Natural killer cell (primary cell): ENCODE results near the gene HORMAD1. TPM values are rescaled to one million over a fixed set of nuclear protein-coding genes. Genes with fewer than 3 reads are reported as not detected.

Experiments used
- ATAC-seq, 3 donors: fragments of 150-1000 bp in 2 of 3; fragments of 200-7000 bp in 1 of 3; cut with Tn5 transposase; 1 replicate in 1 of 3; 2 replicates in 2 of 3; pipeline ENCODE4 v1.10.0; 2021; ENCODE audit warnings: mild to moderate bottlenecking in 2 of 3, moderate library complexity in 2 of 3
- DNase-seq, 2 donors: peaks; one replicate each; pipeline versions ENCODE4 v3.0.0 to v3.0.0-alpha.2; 2013 to 2021; ENCODE audit warnings: mixed read lengths in 1 of 2
- H3K27ac ChIP-seq: one replicate; pipeline ENCODE4 v1.5.1; 2013; ENCODE audit warnings: mild to moderate bottlenecking, low read length
- H3K27me3 ChIP-seq: one replicate; pipeline ENCODE4 v1.6.1; 2013; ENCODE audit warnings: low read length; ENCODE audit not compliant: control insufficient read depth, insufficient read depth
- H3K36me3 ChIP-seq: one replicate; pipeline ENCODE4 v1.6.1; 2013; ENCODE audit warnings: low read length; ENCODE audit not compliant: control insufficient read depth, insufficient read depth
- H3K4me1 ChIP-seq: one replicate; pipeline ENCODE4 v1.6.1; 2013; ENCODE audit warnings: low read length; ENCODE audit not compliant: control insufficient read depth, insufficient read depth
- H3K4me3 ChIP-seq: one replicate; pipeline ENCODE4 v1.5.1; 2013; ENCODE audit warnings: low read length
- H3K9me3 ChIP-seq: one replicate; pipeline ENCODE4 v1.6.1; 2013; ENCODE audit warnings: low read length; ENCODE audit not compliant: control insufficient read depth, insufficient read depth
- H3K27ac Mint-ChIP-seq, 2 donors: one replicate each; pipeline ENCODE4 v1.8.0; 2022; ENCODE audit warnings: mild to moderate bottlenecking in 2 of 2, mixed read lengths in 2 of 2, moderate library complexity in 1 of 2
- H3K27me3 Mint-ChIP-seq, 2 donors: one replicate each; pipeline ENCODE4 v1.8.0; 2022; ENCODE audit warnings: low read depth in 2 of 2, mixed read lengths in 2 of 2
- H3K36me3 Mint-ChIP-seq: one replicate; pipeline ENCODE4 v1.8.0; 2022; ENCODE audit warnings: mixed read lengths
- H3K4me1 Mint-ChIP-seq, 2 donors: one replicate each; pipeline ENCODE4 v1.8.0; 2022; ENCODE audit warnings: mixed read lengths in 2 of 2
- H3K4me3 Mint-ChIP-seq: one replicate; pipeline ENCODE4 v1.8.0; 2022; ENCODE audit warnings: mild to moderate bottlenecking, moderate library complexity, mixed read lengths
- H3K9me3 Mint-ChIP-seq, 2 donors: one replicate each; pipeline ENCODE4 v1.8.0; 2022; ENCODE audit warnings: mixed read lengths in 2 of 2
- WGBS: methylation state at CpG from one replicate; pipeline ENCODE4 v1.1.7; 2013; ENCODE audit warnings: missing lambda C conversion rate; ENCODE audit not compliant: insufficient coverage; 5-methylcytosine and 5-hydroxymethylcytosine counted together
- intact Hi-C: fragments of 100-400 bp; cut with micrococcal nuclease; formaldehyde crosslinking; loops from one replicate; pipeline ENCODE4 v1.14.2; 2022
- total RNA-seq, 4 donors: library from RNA; stranded (reverse); fragments of 120-200 nt in 1 of 4; gene quantifications; one replicate each; pipeline versions ENCODE4 v1.2.3 to v1.2.4, GENCODE V29; 2013 to 2022
- TF ChIP-seq, protein P1 (sequence below): fragments of 200-600 bp; IDR thresholded peaks from one replicate; pipeline ENCODE4 v1.8.0; 2022; ENCODE audit warnings: antibody characterized with exemption

The HORMAD1 gene
- total RNA-seq, 3 donors from 2014 or later (not counting 1 experiment from before 2014, with no cell fraction given), result 0.57 to 0.65 TPM; not detected in 1

DNA sequence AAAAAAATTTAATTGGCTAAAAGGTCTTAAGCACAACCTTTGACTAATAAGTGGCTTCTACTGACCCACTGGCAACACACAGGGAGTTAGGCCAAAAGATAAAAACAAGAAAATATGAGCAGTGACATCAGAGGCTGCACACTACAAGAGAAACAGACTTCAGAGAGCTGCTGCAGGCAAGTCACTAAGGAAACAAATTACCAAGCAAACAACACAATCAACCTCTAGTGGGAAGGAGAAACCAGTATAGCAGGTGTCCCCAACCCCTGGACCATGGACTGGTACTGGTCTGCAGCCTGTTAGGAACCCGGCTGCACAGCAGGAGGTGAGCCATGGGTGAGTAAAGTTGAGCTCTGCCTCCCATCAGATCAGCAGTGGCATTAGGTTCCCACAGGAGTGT, 70.5 kb downstream of the HORMAD1 start:
- DNase-seq (no peak), ATAC-seq (no peak)
- Mint-ChIP-seq H3K36me3 (peaks cover 8% of the 10 kb centered on the region), H3K27ac (no peak overlapping the region), H3K27me3 (no peaks in the 10 kb centered on the region), H3K4me1 (peaks cover 0 to 6% of the 10 kb centered on the region in 2 donors), H3K4me3 (no peak overlapping the region), H3K9me3 (no peaks in the 10 kb centered on the region)
- Histone ChIP-seq H3K9me3 (no peaks in the 10 kb centered on the region), H3K4me1 (no peaks in the 10 kb centered on the region), H3K4me3 (no peak overlapping the region), H3K27me3 (no peaks in the 10 kb centered on the region), H3K36me3 (peaks cover 35% of the 10 kb centered on the region), H3K27ac (no peak overlapping the region)
- WGBS, result 95% methylated on average over 1 of the region's 1 CpG
- TF ChIP-seq, protein P1, sequence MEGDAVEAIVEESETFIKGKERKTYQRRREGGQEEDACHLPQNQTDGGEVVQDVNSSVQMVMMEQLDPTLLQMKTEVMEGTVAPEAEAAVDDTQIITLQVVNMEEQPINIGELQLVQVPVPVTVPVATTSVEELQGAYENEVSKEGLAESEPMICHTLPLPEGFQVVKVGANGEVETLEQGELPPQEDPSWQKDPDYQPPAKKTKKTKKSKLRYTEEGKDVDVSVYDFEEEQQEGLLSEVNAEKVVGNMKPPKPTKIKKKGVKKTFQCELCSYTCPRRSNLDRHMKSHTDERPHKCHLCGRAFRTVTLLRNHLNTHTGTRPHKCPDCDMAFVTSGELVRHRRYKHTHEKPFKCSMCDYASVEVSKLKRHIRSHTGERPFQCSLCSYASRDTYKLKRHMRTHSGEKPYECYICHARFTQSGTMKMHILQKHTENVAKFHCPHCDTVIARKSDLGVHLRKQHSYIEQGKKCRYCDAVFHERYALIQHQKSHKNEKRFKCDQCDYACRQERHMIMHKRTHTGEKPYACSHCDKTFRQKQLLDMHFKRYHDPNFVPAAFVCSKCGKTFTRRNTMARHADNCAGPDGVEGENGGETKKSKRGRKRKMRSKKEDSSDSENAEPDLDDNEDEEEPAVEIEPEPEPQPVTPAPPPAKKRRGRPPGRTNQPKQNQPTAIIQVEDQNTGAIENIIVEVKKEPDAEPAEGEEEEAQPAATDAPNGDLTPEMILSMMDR, result no peak
- intact Hi-C loops, result no loop called here

GRCh38 chr1:150649441-150650075, 71.1 kb downstream of the HORMAD1 start:
- no peak overlapping the region for H3K4me3 Mint-ChIP-seq
- no peaks in the 10 kb centered on the region for H3K27me3 Mint-ChIP-seq
- DNase-seq (no peak), ATAC-seq (no peak)
- Histone ChIP-seq H3K9me3 (no peaks in the 10 kb centered on the region), H3K4me3 (no peak overlapping the region), H3K27ac (no peak overlapping the region), H3K36me3 (peaks cover 35% of the 10 kb centered on the region), H3K4me1 (no peaks in the 10 kb centered on the region), H3K27me3 (no peaks in the 10 kb centered on the region)
- TF ChIP-seq, protein P1, result no peak
- H3K4me1 Mint-ChIP-seq, result peaks cover 0 to 6% of the 10 kb centered on the region in 2 donors
- 93% methylated on average over 5 of the region's 5 CpGs for WGBS
- H3K36me3 Mint-ChIP-seq, result peaks cover 8% of the 10 kb centered on the region
- H3K27ac Mint-ChIP-seq, result no peak overlapping the region
- no peaks in the 10 kb centered on the region for H3K9me3 Mint-ChIP-seq
- intact Hi-C loops, result no loop called here

Other genes starting within 250 kb of the HORMAD1 start
- 10 to 100 TPM; 34.7 to 50.0 (median 44.9) TPM for gene TARS2, start 233.5 kb downstream of the HORMAD1 start, total RNA-seq
- under 1 TPM in 2 of 3 donors, not detected in 1; 0.42 to 0.43 TPM for gene ECM1, start 212.8 kb downstream of the HORMAD1 start, total RNA-seq
- not detected for gene FALEC, start 205.1 kb downstream of the HORMAD1 start, total RNA-seq
- 1 to 10 TPM; 1.7 to 2.9 (median 2.9) TPM for gene ADAMTSL4, start 171.5 kb downstream of the HORMAD1 start, total RNA-seq
- 1,000 to 10,000 TPM in 1 of 3 donors, 100 to 1,000 TPM in 2; 929 to 1,396 (median 938) TPM for gene MCL1, start 141.3 kb downstream of the HORMAD1 start, total RNA-seq
- gene ENSA, start 91.3 kb downstream of the HORMAD1 start, total RNA-seq, result 100 to 1,000 TPM; 185 to 228 (median 220) TPM
- 10 to 100 TPM in 2 of 3 donors, 1 to 10 TPM in 1; 6.2 to 13.6 (median 10.3) TPM for gene GOLPH3L, start 23.7 kb downstream of the HORMAD1 start, total RNA-seq
- 100 to 1,000 TPM; 169 to 245 (median 229) TPM for gene CTSS, start 44.9 kb upstream of the HORMAD1 start, total RNA-seq
- gene CTSK, start 87.4 kb upstream of the HORMAD1 start, total RNA-seq, result 10 to 100 TPM in 1 of 3 donors, 1 to 10 TPM in 2; 9.1 to 11.0 (median 9.1) TPM
- gene ARNT, start 155.7 kb upstream of the HORMAD1 start, total RNA-seq, result 10 to 100 TPM; 34.0 to 41.4 (median 38.2) TPM
- gene CTXND2, start 166.2 kb upstream of the HORMAD1 start, total RNA-seq, result not detected
- gene SETDB1, start 205.5 kb upstream of the HORMAD1 start, total RNA-seq, result 10 to 100 TPM; 64.6 to 74.3 (median 70.5) TPM